ENCODE data around the gene EFCAB6.

EFCAB6 gene

DNA sequence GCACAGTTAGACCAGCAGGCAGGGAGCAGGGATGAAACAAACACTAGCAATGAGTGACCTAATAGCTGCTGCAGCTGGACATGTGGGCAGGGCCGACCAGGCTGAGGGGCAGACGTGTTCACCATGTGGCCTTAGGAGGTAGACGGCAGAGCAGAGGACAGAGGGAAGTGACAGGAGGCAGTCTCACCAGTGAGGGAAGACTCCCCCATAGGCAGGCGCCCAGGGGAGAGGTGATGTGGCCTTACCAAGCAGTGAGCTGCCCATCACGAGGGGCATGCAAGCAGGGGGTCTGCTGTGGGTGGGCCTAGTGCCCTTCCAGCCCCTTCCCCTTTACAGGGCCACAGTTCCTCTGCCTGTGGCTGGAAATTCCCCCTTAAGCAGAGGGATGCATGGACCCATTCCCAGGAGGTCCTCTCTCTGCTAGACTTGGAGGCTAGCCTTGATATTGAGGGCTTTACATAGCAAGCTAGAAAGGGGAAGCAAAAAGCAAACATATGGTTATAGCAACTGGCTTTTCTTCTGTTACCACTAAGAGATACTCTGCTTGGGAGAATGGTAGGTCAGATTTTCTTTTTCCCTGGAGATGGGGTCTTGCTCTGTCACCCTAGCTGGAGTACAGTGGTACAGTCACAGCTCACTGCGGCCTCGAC is 332.7 kb downstream of the EFCAB6 start:
- no peak for DNase-seq (ENCODE audit: low spot score)

More for the DNA sequence above, 332.7 kb downstream of the EFCAB6 start:
- TF ChIP-seq, protein P1, sequence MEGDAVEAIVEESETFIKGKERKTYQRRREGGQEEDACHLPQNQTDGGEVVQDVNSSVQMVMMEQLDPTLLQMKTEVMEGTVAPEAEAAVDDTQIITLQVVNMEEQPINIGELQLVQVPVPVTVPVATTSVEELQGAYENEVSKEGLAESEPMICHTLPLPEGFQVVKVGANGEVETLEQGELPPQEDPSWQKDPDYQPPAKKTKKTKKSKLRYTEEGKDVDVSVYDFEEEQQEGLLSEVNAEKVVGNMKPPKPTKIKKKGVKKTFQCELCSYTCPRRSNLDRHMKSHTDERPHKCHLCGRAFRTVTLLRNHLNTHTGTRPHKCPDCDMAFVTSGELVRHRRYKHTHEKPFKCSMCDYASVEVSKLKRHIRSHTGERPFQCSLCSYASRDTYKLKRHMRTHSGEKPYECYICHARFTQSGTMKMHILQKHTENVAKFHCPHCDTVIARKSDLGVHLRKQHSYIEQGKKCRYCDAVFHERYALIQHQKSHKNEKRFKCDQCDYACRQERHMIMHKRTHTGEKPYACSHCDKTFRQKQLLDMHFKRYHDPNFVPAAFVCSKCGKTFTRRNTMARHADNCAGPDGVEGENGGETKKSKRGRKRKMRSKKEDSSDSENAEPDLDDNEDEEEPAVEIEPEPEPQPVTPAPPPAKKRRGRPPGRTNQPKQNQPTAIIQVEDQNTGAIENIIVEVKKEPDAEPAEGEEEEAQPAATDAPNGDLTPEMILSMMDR (IDR thresholded peaks at IDR 0.05; ENCODE audit: extremely low read depth, missing control alignments): no peak

Data from GM20000 (cell line).